OCI-LY3 (cell line): ENCODE measurements around the gene MCC.

Experiments
- H2AFZ ChIP-seq: fragments of 200-600, 300-600 bp; shearing (Covaris generic); 2 replicates; pipeline ENCODE4 v1.6.0; 2014; ENCODE audit warnings: antibody characterized with exemption, low read depth, low read length
- H3K27ac ChIP-seq: fragments of 200-600, 300-600 bp; sonication (generic); 2 replicates; pipeline ENCODE4 v1.5.1; 2014; ENCODE audit warnings: mild to moderate bottlenecking, low read length, moderate library complexity, mixed read lengths
- H3K27me3 ChIP-seq: fragments of 200-600, 300-600 bp; sonication (generic); 2 replicates; pipeline ENCODE4 v1.6.1; 2014; ENCODE audit warnings: low read depth, low read length, mixed read lengths
- H3K36me3 ChIP-seq: fragments of 200-600, 300-600 bp; sonication (generic); replicated peaks from 2 replicates; pipeline ENCODE3; 2014; ENCODE audit warnings: low read depth, low read length, mixed read lengths
- H3K4me1 ChIP-seq: fragments of 300-600, 200-600 bp; sonication (generic); 2 replicates; pipeline ENCODE4 v1.6.1; 2014; ENCODE audit warnings: low read length, mixed read lengths
- H3K4me2 ChIP-seq: fragments of 200-600, 300-600 bp; sonication (generic); 2 replicates; pipeline ENCODE4 v1.6.1; 2014; ENCODE audit warnings: low read length, mixed read lengths
- H3K4me3 ChIP-seq: fragments of 300-600, 200-600 bp; sonication (generic); 2 replicates; pipeline ENCODE4 v1.5.1; 2014; ENCODE audit warnings: antibody characterized with exemption, mild to moderate bottlenecking, low read length, moderate library complexity
- H3K79me2 ChIP-seq: fragments of 300-600, 200-600 bp; shearing (Covaris generic); 2 replicates; pipeline ENCODE4 v1.6.1; 2014; ENCODE audit warnings: mild to moderate bottlenecking, low read length, mixed read lengths
- H3K9ac ChIP-seq: fragments of 300-600, 200-600 bp; shearing (Covaris generic); 2 replicates; pipeline ENCODE4 v1.6.0; 2014; ENCODE audit warnings: mild to moderate bottlenecking, low read length, moderate library complexity
- H3K9me3 ChIP-seq: fragments of 200-600, 300-600 bp; shearing (Covaris generic); 2 replicates; pipeline ENCODE4 v1.6.1; 2014; ENCODE audit warnings: low read length, mixed read lengths; ENCODE audit not compliant: insufficient read depth
- H4K20me1 ChIP-seq: fragments of 200-600, 300-600 bp; sonication (generic); 2 replicates; pipeline ENCODE4 v1.6.1; 2016; ENCODE audit warnings: low read length, mixed read lengths; ENCODE audit not compliant: insufficient read depth
- CTCF ChIP-seq: fragments of 200-600, 300-600 bp; sonication (generic); IDR thresholded peaks from 2 replicates; pipeline ENCODE4 v1.5.1; 2014; ENCODE audit warnings: antibody characterized with exemption, low read length, low read depth
- EZH2phosphoT487 ChIP-seq: fragments of 200-600 bp; shearing (Covaris generic); IDR thresholded peaks from 2 replicates; pipeline ENCODE4 v1.6.1; 2018; ENCODE audit warnings: antibody characterized with exemption, mixed run types, low read depth

MCC gene

DNA sequence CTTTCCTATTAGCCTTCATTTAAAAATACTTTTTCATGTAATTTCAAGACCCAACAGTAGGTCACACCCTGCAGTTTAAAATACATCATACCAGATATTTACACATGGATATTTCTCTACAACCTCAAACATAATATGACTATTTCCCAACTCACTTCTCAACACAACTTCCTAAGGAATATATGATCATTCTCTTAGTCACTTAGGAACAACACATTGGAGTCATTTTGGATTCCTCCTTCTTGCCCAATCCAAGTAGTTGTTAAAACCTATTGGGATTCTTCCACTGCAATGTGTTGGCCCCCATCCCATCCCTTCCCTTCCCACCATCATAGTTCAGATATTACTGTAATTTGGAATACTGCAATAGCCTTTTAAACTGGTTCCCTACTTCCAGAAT, 366.2 kb downstream of the MCC start:
- TF ChIP-seq EZH2phosphoT487 (no peak), CTCF (no peak)
- Histone ChIP-seq H3K79me2 (no peaks in the 10 kb centered on the region), H4K20me1 (no peaks in the 10 kb centered on the region), H3K9ac (no peak overlapping the region), H2AFZ (no peak overlapping the region), H3K27me3 (no peaks in the 10 kb centered on the region; the same call in 1 of the 2 replicates), H3K27ac (no peak overlapping the region), H3K4me3 (no peak overlapping the region), H3K9me3 (no peaks in the 10 kb centered on the region), H3K36me3 (no peaks in the 10 kb centered on the region), H3K4me2 (no peak overlapping the region), H3K4me1 (no peaks in the 10 kb centered on the region)

GRCh38 chr5:113119246-113119924, 368.9 kb downstream of the MCC start:
- Histone ChIP-seq H4K20me1 (no peaks in the 10 kb centered on the region), H3K9ac (no peak overlapping the region), H3K27ac (no peak overlapping the region), H3K27me3 (no peaks in the 10 kb centered on the region), H3K4me2 (no peak overlapping the region), H3K9me3 (no peaks in the 10 kb centered on the region), H3K79me2 (no peaks in the 10 kb centered on the region), H2AFZ (no peak overlapping the region), H3K4me1 (no peaks in the 10 kb centered on the region), H3K4me3 (no peak overlapping the region), H3K36me3 (no peaks in the 10 kb centered on the region)
- TF ChIP-seq EZH2phosphoT487: no peak
- no peak for TF ChIP-seq CTCF

GRCh38 chr5:113118765-113119164, 369.5 kb downstream of the MCC start:
- no peaks in the 10 kb centered on the region for H4K20me1 ChIP-seq
- H3K4me2 ChIP-seq: no peak overlapping the region
- no peaks in the 10 kb centered on the region for H3K4me1 ChIP-seq
- no peaks in the 10 kb centered on the region for H3K27me3 ChIP-seq
- H3K9me3 ChIP-seq: no peaks in the 10 kb centered on the region
- no peaks in the 10 kb centered on the region for H3K79me2 ChIP-seq
- H3K4me3 ChIP-seq: no peak overlapping the region
- H2AFZ ChIP-seq: no peak overlapping the region
- H3K9ac ChIP-seq: no peak overlapping the region
- TF ChIP-seq EZH2phosphoT487 (no peak), CTCF (no peak)
- no peaks in the 10 kb centered on the region for H3K36me3 ChIP-seq
- no peak overlapping the region for H3K27ac ChIP-seq

DNA sequence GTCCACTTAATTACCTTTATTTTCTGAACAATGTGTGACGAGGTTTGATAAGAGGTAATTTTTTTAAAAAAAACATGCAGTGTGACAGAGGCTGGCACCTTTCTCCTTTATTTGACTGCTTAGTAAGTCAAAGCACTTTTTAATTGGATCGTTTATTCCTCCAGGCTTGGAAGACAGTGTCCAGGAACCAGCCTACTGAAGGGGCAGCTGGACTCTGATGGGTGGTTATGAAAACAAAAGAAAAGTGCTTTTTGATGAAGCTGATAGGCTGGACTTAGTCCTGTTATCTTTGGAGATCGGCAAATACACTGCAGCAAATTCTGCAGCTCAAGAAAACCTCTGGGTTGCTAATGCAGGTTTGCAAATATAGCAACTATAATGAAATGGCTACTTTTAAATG, 370.0 kb downstream of the MCC start:
- Histone ChIP-seq H3K9me3 (no peaks in the 10 kb centered on the region), H3K9ac (no peak overlapping the region), H3K27me3 (no peaks in the 10 kb centered on the region), H3K4me2 (no peak overlapping the region), H4K20me1 (no peaks in the 10 kb centered on the region), H2AFZ (no peak overlapping the region), H3K79me2 (no peaks in the 10 kb centered on the region), H3K4me3 (no peak overlapping the region), H3K27ac (no peak overlapping the region), H3K36me3 (no peaks in the 10 kb centered on the region), H3K4me1 (no peaks in the 10 kb centered on the region)
- TF ChIP-seq CTCF (no peak), EZH2phosphoT487 (no peak)
